ENCODE results near the gene SS18L1. TPM values are rescaled to one million over a fixed set of nuclear protein-coding genes. Genes with fewer than 3 reads are reported as not detected.
"Not testable (repeated sequence)": the region's sequence is repeated elsewhere in the genome, so short reads cannot be mapped to it uniquely, and the experiment has no call there.

SS18L1 gene
- total RNA-seq, 2 donors from 2014 or later: 10.1 to 17.7 TPM

GRCh38 chr20:62112368-62112767 is 31.2 kb upstream of the SS18L1 start:
- no peaks in the 10 kb centered on the region for H3K4me1 ChIP-seq
- no peak for DNase-seq
- H3K9ac ChIP-seq (ENCODE audit: low read depth in 2 of 2, low read length in 2 of 2): no peak overlapping the region
- TF ChIP-seq CTCF (IDR thresholded peaks at IDR 0.05): no peak
- H3K36me3 ChIP-seq: no peaks in the 10 kb centered on the region
- H3K4me3 ChIP-seq: no peak overlapping the region
- no peaks in the 10 kb centered on the region for H3K27me3 ChIP-seq
- no peaks in the 10 kb centered on the region for H3K9me3 ChIP-seq
- H3K27ac ChIP-seq: no peak overlapping the region
- intact Hi-C loops (cut with DNase I): no loop called here

- H3K4me1 ChIP-seq: no peaks in the 10 kb centered on the region
- no peak for TF ChIP-seq CTCF (IDR thresholded peaks at IDR 0.05)
- no peak overlapping the region for H3K4me3 ChIP-seq
- intact Hi-C loops (cut with DNase I): no loop called here
- H3K9ac ChIP-seq (ENCODE audit: low read depth in 2 of 2, low read length in 2 of 2): no peak overlapping the region
- no peaks in the 10 kb centered on the region for H3K36me3 ChIP-seq
- no peaks in the 10 kb centered on the region for H3K27me3 ChIP-seq
- DNase-seq: no peak
- no peaks in the 10 kb centered on the region for H3K9me3 ChIP-seq
- no peak overlapping the region for H3K27ac ChIP-seq
Observed at GRCh38 chr20:62114894-62115293, 28.7 kb upstream of the SS18L1 start.

- H3K27me3 ChIP-seq; H3K4me3 ChIP-seq; H3K9me3 ChIP-seq; H3K27ac ChIP-seq; H3K36me3 ChIP-seq; intact Hi-C loops (cut with DNase I); H3K9ac ChIP-seq (ENCODE audit: low read depth in 2 of 2, low read length in 2 of 2); H3K4me1 ChIP-seq; DNase-seq: not testable (repeated sequence)
Observed at GRCh38 chr20:62115800-62116407, 27.7 kb upstream of the SS18L1 start.

GRCh38 chr20:62116558-62117361 is 26.8 kb upstream of the SS18L1 start:
- Histone ChIP-seq H3K4me3 (no peak overlapping the region), H3K4me1 (no peaks in the 10 kb centered on the region), H3K9ac (ENCODE audit: low read depth in 2 of 2, low read length in 2 of 2) (no peak overlapping the region), H3K9me3 (no peaks in the 10 kb centered on the region), H3K27ac (no peak overlapping the region), H3K36me3 (no peaks in the 10 kb centered on the region), H3K27me3 (no peaks in the 10 kb centered on the region)
- TF ChIP-seq CTCF (IDR thresholded peaks at IDR 0.05): no peak
- DNase-seq: no peak
- intact Hi-C loops (cut with DNase I): no loop called here

- TF ChIP-seq CTCF (IDR thresholded peaks at IDR 0.05): no peak
- Histone ChIP-seq H3K27ac (no peak overlapping the region), H3K4me3 (no peak overlapping the region), H3K36me3 (no peaks in the 10 kb centered on the region), H3K4me1 (no peaks in the 10 kb centered on the region), H3K9me3 (no peaks in the 10 kb centered on the region), H3K9ac (ENCODE audit: low read depth in 2 of 2, low read length in 2 of 2) (no peak overlapping the region), H3K27me3 (no peaks in the 10 kb centered on the region)
- no peak for DNase-seq
- intact Hi-C loops (cut with DNase I): no loop called here
Observed at GRCh38 chr20:62117362-62117646, 26.3 kb upstream of the SS18L1 start.

GRCh38 chr20:62117658-62118057 is 25.9 kb upstream of the SS18L1 start:
- Histone ChIP-seq H3K9ac (ENCODE audit: low read depth in 2 of 2, low read length in 2 of 2) (no peak overlapping the region), H3K4me1 (no peaks in the 10 kb centered on the region), H3K4me3 (no peak overlapping the region), H3K27me3 (no peaks in the 10 kb centered on the region), H3K36me3 (no peaks in the 10 kb centered on the region), H3K9me3 (no peaks in the 10 kb centered on the region), H3K27ac (no peak overlapping the region)
- DNase-seq: no peak
- no peak for TF ChIP-seq CTCF (IDR thresholded peaks at IDR 0.05)
- intact Hi-C loops (cut with DNase I): no loop called here

Data from colonic mucosa (tissue), 4 donors.